HG03060 (cell line): ENCODE results near the gene KDM1A.
"Not testable (repeated sequence)": the region's sequence is repeated elsewhere in the genome, so short reads cannot be mapped to it uniquely, and the experiment has no call there.

Experiments used
- ATAC-seq: cut with Tn5 transposase; IDR thresholded peaks from one replicate; pipeline ENCODE4 v1.9.1; 2021; ENCODE audit warnings: low read depth, moderate number of reproducible peaks; ENCODE audit not compliant: unreplicated experiment

KDM1A gene

DNA sequence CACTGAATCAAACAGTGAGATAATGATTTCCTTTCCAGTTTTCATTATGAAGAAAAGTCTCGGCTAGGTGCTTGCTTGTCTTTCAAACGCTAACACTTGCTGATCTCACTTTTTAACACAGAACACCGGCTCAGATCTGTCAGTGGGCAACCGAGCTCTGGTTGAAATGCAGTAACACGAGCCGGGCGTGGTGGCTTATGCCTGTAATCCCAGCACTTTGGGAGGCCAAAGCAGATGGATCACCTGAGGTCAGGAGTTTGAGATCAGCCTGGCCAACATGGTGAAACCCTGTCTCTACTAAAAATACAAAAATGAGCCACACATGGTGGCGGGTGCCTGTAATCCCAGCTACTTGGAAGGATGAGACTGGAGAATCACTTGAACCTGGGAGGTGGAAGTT lies 9.2 kb upstream of the KDM1A start:
- not testable (repeated sequence) for ATAC-seq

DNA sequence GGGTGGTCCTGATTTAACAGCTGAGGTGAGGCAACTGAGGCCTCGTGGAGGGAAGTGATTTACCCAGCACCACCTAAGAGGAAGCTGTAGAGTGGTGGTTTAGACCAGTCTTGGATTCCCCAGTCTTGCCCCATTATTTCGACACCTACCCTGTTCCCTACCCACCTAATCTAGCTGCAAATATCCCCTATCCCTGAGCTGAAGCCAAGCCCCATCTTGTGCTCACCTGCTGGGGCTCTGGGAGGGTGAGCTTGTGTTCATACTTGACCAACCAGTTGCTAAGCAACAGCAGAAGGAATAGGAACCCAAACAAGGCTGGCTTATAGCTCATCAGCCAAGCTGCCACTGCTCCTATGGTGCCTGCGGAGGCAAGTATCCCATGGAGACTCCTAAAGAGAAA lies 5.6 kb upstream of the KDM1A start:
- ATAC-seq: no peak

DNA sequence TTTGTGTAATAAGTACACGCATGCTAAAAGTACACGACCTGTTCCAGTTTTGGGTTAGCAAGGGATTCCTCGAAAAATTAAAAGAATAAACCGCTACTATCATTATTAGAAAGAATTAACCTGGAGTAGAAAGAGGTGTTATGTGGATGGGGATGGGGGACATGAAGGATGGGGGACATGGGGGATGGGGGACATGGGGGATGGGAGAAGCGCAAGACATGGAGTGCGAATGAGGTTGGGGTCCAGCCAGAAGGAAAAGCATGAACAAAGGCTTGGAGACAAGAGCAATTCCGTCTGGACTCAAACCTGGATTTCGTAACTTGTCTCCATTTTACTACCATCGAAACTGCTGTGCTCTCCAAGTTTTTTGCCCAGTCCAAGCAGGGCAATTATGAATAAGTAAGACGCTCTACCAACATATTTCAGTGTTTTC lies 591 bp upstream of the KDM1A start:
- ATAC-seq: peak; percentile 6

DNA sequence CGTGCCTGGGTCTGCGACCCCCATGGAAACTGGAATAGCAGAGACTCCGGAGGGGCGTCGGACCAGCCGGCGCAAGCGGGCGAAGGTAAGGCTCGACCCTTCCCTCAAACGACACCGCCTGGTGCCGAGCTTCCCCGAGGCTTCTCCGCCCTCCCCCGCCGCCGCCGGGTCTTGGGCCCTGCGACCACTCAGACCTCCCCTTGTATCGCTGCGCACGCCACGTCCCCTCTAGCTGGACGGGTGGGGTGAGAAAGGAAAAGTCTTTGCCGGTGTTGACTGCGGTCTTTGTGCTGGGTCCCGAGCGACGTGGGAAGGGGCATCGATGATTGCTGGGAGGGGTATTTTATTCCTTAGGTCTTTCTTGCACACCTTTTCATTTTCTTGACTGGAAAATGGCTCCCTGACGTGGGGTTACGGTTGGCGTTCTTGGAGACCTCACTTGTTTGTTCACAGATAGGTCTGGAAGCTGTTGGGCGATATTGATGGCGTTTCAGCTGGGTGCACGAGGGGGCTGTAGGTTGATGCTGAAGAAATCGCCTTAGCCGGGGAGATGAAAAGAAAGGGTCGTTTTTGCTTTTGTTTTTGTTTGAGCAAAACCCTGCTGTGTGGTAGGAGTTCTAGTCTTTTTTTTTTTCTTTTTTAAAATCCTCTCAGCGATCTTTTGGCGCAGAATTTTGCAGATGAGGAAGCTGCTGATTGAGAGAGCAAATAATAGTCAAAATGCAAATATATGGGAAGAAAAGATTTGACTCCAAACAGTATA lies 776 bp downstream of the KDM1A start:
- peak; percentile 7 for ATAC-seq

DNA sequence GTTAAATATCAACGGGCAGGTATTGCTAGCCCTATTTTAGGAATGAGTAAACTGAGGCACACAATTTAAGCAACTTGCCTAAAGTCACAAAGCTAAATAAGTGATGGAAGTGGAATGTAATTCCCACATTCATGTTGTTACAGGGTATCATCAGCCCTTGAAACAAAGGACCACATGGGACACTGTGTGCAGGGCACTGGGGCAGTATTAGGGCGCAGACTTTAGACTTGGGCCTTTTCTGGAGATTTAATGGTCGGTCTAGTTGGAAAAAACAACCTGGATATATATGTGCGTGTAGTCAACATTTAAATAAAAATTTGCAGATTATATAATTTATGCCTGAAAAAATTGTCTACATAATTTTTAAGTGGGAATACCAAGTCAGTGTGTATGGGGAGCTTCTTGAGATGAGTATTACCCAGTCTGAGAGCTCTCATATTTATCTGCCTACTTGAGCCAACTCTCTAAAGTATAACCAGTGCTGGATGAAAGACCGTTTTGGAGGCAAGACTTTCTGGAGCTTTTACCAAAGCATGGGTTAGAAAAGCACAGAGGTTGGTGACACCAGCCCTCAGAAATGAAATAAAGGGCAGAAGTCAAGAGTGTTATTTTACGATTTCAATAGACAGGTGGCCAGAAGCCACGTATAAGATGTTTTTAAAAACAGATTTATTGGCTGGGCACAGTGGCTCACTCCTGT lies 1.6 kb downstream of the KDM1A start:
- ATAC-seq: no peak

DNA sequence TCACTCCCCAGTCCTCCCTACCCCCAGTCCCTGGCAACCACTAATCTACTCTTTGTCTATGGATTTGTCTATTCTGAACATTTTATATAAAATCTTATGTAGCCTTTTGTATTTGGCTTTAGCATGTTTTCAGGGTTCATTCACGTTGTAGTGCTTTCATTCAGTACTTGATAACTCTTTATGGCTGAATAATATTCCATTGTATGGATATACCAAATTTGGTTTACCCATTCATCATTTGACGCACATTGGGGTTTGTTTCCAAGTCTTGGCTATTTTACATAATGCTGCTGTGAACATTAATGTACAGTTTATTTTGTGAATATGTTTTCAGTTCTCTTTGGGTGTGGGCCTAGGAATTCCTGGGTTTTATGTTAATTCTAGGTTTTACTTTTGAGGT lies 2.6 kb downstream of the KDM1A start:
- ATAC-seq: no peak

DNA sequence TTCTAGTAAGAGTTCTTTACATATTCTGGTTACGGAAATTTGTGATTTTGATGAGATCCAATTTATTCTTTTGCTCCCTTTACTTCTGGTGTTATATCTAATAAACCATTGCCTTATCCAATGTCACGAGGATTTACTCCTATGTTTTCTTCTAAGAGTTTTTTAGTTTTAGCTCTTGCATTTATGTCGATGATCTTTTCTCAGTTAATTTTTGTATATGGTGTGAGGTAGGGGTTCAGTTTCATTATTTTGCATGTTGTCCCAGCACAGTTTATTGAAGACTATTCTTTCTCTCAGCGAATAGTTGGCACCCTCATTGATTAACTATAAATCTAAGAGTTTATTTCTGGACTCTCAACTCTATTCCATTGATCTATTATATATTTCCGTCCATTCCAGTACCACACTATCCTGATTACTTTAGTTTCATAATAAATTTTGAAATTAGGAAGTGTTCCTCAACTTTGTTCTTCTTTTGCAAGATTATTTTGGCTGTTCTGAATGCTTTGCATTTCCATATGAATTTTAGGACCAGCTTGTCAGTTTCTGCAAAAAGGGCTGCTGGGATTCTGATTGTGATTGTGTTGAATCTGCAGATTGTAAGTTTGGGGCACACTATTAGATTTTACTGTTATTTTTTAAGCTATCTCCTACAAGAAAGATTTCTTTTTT lies 4.0 kb downstream of the KDM1A start:
- no peak for ATAC-seq

DNA sequence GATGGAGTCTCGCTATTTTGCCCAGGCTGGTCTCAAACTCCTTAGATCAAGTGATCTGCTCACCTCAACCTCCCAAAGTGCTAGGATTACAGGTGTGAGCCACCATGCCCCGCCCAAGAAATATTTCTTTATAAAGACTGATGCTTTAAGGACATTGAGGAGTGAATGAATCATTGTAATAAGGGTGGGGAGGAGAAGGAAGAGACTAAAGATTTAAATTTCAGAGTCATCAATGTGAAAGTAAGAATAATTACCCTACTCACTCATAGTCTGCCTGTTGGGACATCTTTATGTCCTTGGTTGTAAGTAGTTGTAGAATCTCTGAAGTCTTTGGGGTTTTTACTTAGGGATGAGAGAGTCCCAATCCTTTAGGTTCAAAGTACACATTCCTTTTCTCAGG lies 7.3 kb downstream of the KDM1A start:
- ATAC-seq: no peak

DNA sequence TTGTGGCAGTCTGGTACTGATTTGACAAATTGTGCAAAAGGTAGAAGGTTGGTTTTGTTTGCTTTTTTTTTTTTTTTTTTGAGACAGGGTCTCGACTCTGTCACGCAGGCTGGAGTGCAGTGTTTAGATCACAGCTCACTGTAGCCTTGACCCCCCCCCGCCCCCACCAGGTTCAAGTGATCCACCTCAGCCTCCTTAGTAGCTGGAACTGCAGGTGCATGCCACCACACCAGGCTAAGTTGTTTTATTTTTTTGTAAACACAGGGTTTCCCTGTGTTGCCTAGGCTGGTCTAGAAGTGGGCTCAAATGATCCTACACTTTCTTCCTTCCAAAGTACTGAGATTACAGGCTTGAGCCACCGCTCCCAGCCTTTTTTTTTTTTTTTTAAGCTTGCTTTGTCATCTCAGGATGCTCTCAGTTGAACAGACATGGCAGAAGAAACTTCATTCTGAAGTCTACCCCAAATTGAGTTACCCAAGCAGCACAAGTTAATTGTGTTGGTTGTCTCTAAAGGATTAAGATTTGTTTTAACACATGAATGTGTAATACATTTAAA lies 8.2 kb downstream of the KDM1A start:
- no peak for ATAC-seq

DNA sequence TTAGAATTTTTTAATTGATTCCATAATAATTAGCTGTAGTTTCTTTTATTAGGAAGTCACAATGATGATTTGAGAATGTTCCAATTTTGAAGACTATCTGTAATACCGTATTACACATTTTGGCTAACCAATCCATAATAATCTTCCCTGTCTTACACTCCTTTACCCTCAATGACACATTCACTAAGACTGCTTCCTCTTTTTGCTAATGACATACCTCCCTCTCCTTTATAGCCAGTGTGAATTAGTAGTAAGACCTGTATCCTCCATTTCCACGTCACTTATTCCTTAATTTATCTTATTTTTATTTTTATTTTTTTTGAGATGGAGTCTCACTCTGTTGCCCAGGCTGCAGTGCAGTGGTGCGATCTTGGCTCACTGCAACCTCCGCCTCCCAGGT lies 10.1 kb downstream of the KDM1A start:
- no peak for ATAC-seq

DNA sequence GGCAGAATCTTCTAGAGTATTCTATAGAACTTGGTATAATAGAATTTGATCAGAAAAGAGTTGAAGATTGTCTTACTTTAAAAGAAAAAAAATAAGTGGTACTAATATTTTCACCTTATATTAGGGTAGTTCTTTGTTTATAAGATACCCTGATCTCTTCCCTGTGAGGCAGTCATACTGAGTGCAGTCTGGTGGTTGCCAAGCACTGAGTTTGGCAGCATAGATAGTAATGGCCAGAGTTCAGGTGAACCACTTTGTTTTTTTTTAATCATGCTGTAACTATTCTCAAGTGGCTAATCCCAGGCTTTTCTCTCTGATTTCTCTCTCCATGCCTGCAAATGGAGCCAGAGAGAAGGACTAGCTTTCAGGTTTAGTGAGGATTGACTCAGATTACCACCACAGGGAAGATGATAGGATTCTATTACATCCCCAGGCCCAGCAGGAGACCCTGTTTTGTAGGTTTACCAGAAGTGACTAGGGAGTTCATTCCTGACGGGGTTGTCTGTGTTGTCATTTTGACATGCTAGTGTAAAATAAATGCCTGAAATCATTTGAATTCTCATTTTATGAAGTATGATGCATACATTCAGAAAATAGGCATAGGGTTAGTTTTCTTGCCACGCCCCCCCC lies 16.7 kb downstream of the KDM1A start:
- ATAC-seq: no peak

DNA sequence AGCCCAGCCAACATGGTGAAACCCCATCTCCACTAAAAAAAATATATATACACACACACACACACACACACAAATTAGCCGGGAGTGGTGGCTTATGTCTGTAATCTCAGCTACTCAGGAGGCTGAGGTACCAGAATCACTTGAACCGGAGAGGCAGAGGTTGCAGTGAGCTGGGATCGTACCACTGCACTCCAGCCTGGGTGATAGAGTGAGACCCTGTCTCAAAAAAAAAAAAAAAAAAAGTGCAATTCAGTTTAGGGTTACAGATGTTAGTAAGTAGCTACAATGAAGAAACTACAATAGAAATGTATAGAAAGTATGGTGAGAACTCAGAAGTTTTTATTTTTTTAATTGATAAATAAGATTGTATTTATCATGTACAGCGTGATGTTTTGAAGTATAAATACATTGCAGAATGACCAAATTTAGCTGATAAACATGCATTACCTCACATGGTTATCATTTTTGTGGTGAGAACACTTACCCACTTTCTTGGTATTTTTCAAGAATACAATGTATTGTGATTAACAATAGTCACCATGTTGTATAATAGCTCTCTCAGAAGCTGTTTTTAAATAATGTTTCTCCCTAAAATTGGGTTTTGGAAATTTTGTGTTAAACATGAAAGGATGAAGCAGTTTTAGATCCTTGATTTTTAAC lies 17.9 kb downstream of the KDM1A start:
- ATAC-seq: no peak

DNA sequence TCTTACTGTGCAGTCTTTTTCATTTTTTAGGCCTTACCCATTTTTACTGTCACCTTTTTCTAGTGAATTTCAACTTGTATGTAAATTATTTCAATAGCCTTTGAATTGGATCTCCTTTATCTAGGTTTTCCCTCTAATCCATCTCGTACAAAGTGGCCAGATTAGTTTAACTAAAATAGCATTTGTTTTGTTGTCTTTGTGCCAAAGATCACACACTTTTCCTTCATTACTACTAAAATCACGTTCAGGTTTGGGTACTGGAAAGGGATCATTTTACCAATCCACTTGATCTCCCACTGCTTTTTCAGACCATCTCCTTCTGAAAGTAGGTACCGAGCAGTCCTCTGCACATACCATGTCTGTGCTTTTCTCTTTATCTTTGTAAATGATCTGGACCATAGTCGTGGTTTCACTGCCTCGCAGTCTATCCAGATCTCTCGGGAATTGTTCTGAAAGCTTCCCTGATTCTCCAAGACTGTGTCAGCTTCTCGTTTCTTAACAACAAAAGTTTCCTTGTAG lies 20.1 kb downstream of the KDM1A start:
- ATAC-seq: no peak

DNA sequence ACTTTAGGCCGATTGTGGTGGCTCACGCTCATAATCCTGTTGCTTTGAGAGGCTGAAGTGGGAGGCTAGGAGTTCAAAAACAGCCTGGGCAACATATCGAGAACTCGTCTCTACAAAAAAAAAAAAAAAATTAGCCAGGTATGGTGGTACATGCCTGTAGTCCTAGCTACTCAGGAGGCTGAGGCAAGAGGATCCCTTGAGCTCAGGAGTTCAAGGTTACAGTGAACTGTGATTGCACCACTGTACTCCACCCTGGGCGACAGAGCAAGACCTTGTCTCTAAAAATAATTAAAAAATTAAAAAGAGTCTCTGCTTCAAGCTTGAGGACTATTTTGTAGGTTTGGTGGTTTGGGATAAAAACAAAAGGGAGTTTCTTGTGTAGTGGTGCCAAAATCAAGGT lies 21.2 kb downstream of the KDM1A start:
- no peak for ATAC-seq

DNA sequence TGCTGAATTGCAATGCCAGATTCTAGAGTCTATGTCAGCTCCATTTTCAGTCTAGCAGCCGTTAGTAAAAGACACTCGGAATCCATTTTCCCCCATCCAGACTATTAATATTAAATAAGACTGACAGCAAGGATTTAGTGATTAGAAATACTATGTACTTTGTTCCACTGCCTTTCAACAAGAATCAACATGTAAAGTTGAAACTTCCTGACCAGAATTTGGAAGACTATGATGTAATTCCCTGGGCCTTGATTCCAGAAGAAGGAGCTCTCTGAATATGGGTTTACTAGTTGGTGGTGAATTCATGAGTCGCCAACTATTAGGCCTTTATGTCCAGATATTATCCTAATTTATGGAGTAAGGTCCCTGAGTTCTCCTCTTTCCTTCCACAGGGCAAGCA lies 24.8 kb downstream of the KDM1A start:
- no peak for ATAC-seq

DNA sequence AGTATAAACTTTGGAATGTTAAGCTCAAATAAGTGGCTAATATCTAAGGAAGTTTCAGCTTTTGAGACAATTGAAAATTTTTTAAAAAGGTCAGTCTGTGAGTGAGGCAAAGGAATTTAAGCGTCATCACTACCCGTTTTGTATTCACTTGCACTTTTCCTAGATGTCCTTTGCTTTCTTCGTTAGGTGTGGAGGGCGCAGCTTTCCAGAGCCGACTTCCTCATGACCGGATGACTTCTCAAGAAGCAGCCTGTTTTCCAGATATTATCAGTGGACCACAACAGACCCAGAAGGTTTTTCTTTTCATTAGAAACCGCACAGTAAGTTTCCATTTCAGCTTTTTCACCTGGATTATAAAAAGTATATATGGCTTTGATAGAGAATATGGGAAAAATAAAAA lies 30.9 kb downstream of the KDM1A start:
- ATAC-seq: no peak

DNA sequence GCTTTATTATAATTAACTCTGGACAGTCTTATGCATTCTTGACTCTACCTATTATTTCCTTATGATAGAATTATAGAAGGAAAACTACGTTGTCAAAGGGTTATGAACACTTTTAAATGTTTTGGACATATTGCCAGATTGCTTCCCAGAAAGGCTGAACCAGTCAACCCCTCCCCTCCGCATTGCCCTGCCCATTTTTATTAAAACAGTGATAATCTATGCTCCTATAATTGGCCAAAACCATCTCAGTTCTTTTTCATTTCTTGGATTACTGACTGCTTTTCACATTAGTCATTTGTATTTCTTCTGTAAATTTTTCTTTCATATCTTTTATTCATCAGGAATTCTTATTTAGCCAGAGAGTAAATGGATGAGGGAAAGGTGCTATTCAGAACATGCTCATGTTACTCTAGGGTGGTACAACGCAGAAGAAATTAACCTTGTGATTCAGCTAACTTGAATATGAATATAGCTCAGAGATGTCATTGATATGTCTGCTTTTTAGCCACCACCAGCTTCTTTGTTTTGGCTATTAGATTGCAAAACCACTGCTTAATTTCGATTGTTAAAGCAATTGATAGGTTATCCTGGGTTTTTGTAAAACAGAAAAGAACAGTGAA lies 32.1 kb downstream of the KDM1A start:
- ATAC-seq: no peak

DNA sequence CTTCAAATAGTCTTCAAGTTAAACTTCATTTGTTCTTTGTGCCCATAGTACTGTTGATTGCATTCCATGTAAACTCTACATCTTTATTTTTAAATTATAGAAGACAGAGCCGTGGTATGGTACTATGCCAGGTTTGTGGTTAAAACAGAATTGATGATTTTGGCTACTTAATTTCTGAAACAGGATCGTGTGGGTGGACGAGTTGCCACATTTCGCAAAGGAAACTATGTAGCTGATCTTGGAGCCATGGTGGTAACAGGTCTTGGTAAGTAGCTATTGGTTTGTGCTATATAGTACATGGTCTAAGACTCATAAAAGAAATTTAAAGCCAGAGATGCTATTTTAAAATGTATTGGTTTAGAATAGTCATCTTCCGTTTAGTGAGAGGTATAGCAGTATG lies 38.0 kb downstream of the KDM1A start:
- no peak for ATAC-seq

DNA sequence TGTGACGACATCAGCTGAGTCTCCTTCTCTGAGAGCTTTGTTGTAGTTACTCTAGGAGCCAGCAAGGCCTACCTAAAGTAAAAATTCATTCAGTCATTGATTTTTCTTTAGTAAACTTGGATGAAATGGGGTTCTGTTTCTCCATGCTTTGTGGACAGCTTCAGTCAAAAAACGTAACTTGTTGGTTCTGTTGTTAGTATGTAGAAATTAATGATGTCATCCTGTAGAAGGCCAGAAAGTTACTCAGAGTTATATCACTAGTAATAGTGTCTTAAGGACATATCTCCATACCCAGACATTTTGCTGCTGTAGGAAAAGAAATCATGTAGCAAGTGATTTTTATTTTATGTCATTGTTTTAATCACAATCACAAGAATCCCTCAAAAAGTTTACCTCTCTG lies 43.0 kb downstream of the KDM1A start:
- ATAC-seq: no peak

DNA sequence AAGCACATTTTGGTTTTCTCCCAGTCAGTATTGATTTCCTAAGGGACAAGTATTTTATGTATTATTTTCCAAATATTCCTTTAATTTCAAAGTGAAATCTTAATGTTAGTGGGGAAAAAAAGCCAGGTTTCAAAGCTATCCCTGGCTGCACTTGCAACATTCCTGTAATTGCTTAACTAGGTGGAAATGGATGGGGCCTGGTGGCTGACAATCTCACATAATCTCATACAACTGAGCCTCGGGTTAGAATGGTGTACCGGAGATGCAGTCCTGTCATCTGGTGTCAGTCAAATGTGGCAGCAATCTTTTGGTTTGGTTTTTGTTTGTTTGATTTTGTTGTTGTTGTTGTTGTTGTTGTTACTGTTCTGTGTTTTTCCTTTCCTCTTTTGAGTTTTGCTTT lies 46.1 kb downstream of the KDM1A start:
- no peak for ATAC-seq
